Heart right ventricle (tissue), 16 donors: ENCODE results near the gene TMEM38A. TPM values are rescaled to one million over a fixed set of nuclear protein-coding genes. Genes with fewer than 3 reads are reported as not detected.
"Not testable (repeated sequence)": the region's sequence is repeated elsewhere in the genome, so short reads cannot be mapped to it uniquely, and the experiment has no call there.

Experiments used
- ATAC-seq, 8 donors: fragments of 200-7000 bp; cut with Tn5 transposase; one replicate each; pipeline ENCODE4 v1.9.1; 2020; ENCODE audit warnings: mild to moderate bottlenecking in 8 of 8, moderate library complexity in 8 of 8, moderate number of reproducible peaks in 1 of 8
- DNase-seq, 2 donors: peaks; one replicate each; pipeline ENCODE4 v3.0.0-alpha.2; 2020
- H3K27ac ChIP-seq, 10 donors: fragments of 200-600 bp; sonication (generic) in 2 of 10; one replicate each; pipeline versions ENCODE4 v1.5.0 to v1.8.0; 2020 to 2022; ENCODE audit warnings: mild to moderate bottlenecking in 3 of 10
- H3K27me3 ChIP-seq, 7 donors: fragments of 200-600 bp; one replicate each; pipeline ENCODE4 v1.8.0; 2021 to 2022; ENCODE audit warnings: mild to moderate bottlenecking in 2 of 7
- H3K36me3 ChIP-seq, 9 donors: fragments of 200-600 bp; sonication (generic) in 1 of 9; one replicate each; pipeline versions ENCODE4 v1.5.0 to v1.8.0; 2020 to 2022; ENCODE audit warnings: mild to moderate bottlenecking in 2 of 9
- H3K4me1 ChIP-seq, 9 donors: fragments of 200-600 bp; sonication (generic) in 1 of 9; one replicate each; pipeline versions ENCODE4 v1.5.0 to v1.8.0; 2020 to 2022; ENCODE audit warnings: mild to moderate bottlenecking in 4 of 9
- H3K4me3 ChIP-seq, 10 donors: fragments of 200-600 bp; sonication (generic) in 2 of 10; one replicate each; pipeline versions ENCODE4 v1.5.0 to v1.8.0; 2020 to 2022; ENCODE audit warnings: mild to moderate bottlenecking in 7 of 10, moderate library complexity in 2 of 10
- H3K9me3 ChIP-seq, 11 donors: fragments of 200-600 bp in 10 of 11; sonication (generic) in 2 of 11; one replicate each; pipeline versions ENCODE4 v1.5.0 to v1.8.0; 2013 to 2022; ENCODE audit warnings: mild to moderate bottlenecking in 2 of 11, control low read depth in 1 of 11, moderate library complexity in 1 of 11
- WGBS, 2 donors: extraction: QIAGEN DNeasy Blood & Tissue Kit; methylation state at CpG; one replicate each; pipeline ENCODE4 v1.1.7; 2013; ENCODE audit warnings: inconsistent platforms in 1 of 2; 5-methylcytosine and 5-hydroxymethylcytosine counted together
- intact Hi-C, 10 donors: fragments of 100-400 bp; cut with DNase I; formaldehyde crosslinking; loops; one replicate each; pipeline versions ENCODE4 v1.11.1 to v1.14.2; 2022
- polyA plus RNA-seq, 2 donors: library from polyadenylated mRNA; stranded (reverse); fragments of 200-250 nt; gene quantifications; one replicate each; pipeline ENCODE4 v1.2.3, GENCODE V29; 2013
- total RNA-seq, 10 donors: library from RNA; stranded (reverse); fragmentation: NEBNext Ultra II Directional in 3 of 10; extraction: Animal tissue kit (Norgen Biotek cat#: 25700) in 3 of 10; gene quantifications; one replicate each; pipeline versions ENCODE4 v1.2.1 to v1.2.4, GENCODE V29; 2021 to 2023
- TF ChIP-seq, protein P1 (sequence below), 9 donors: fragments of 200-600 bp; sonication (generic) in 2 of 9; IDR thresholded peaks; one replicate each; pipeline versions ENCODE4 v1.5.0 to v1.8.0; 2021 to 2022; ENCODE audit warnings: antibody characterized with exemption in 9 of 9, mild to moderate bottlenecking in 5 of 9, moderate library complexity in 1 of 9
- donor health status: Arrhythmogenic right ventricular cardiomyopathy.
- donor health status: ischemic (EF 13 %, LVEDD 7.1; RV severe dilation, severe dysfunction).
- donor health status: healthy with polysubstance abuse.
- donor health status: DM: no; HTN: yes; CAD: no.
- donor health status: DM: no; HTN: no; CAD: no.
- donor health status: ischemic (EF 25% LVEDD 6.9; RV normal size, moderate dysfunction).
- donor health status: ischemic (EF 25% LVEDD 5.7; RV mildly dilated, moderate dysfunction).
- donor health status: healthy.
- donor health status: DM: yes; HTN: yes; CAD: no.
- donor health status: Ischemic cardiomyopathy.
- donor health status: ischemic (EF 35%, LVEDD 5.7; RV mildly dilated, moderate dysfunction).
- donor health status: nonischemic (EF 11% LVEDD 7.7; RV severe dilation, severe dysfunction).
- donor health status: DM: yes; HTN: yes; CAD: no.
- donor health status: PGD.
- donor health status: ischemic (EF 29% LVEDD 5.4; RV normal size, mild dysfunction).
- donor health status: nonischemic (EF 23%, LVEDD 6.1; RV moderate dilation, normal function).

The TMEM38A gene
- total and polyA plus RNA-seq, 12 donors = 17.2 to 41.4 (median 29.6) TPM

- 82 to 83% methylated on average over 11 of the region's 11 CpGs for WGBS, 2 donors
- no peak for ATAC-seq
These were observed 66.0 kb downstream of the TMEM38A start for GRCh38 chr19:16726916-16727315.

DNA sequence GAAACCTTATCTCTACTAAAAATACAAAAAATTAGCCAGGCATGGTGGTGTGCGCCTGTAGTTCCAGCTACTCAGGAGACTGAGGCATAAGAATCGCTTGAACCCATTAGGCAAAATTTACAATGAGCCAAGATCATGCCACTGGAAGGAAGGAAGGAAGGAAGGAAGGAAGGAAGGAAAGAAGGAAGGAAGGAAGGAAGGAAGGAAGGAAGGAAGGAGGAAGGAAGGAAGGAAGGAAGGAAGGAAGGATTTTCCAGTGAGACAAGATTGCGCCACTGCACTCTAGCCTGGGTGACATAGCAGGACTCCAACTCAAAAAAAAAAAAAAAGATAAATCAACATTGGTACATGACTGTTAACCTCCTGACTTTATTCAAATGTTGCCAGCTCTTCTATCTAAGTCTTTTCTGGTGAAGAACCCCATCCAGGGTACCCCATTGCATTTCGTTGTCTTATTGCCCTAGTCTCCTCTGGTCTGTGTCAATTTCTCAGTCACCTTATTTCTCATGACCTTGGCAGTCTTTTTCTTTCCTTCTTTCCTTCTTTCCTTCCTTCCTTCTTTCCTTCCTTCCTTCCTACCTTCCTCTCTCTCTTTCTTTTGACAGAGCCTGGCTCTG is 74.8 kb downstream of the TMEM38A start:
- intact Hi-C loops, H3K4me3 ChIP-seq, H3K27ac ChIP-seq, DNase-seq, ATAC-seq, H3K36me3 ChIP-seq, H3K4me1 ChIP-seq, H3K9me3 ChIP-seq, H3K27me3 ChIP-seq: not testable (repeated sequence)
- 82% methylated on average over 4 of the region's 4 CpGs for WGBS, 2 donors

More at GRCh38 chr19:16726916-16727315, 66.0 kb downstream of the TMEM38A start:
- no peak for DNase-seq
- Histone ChIP-seq H3K4me3 (no peak overlapping the region), H3K9me3 (peaks cover 0 to 5% (median 0%) of the 10 kb centered on the region in 11 donors), H3K4me1 (no peaks in the 10 kb centered on the region), H3K36me3 (no peaks in the 10 kb centered on the region), H3K27ac (no peak overlapping the region), H3K27me3 (no peaks in the 10 kb centered on the region)
- intact Hi-C loops = no loop called here
- TF ChIP-seq, protein P1, sequence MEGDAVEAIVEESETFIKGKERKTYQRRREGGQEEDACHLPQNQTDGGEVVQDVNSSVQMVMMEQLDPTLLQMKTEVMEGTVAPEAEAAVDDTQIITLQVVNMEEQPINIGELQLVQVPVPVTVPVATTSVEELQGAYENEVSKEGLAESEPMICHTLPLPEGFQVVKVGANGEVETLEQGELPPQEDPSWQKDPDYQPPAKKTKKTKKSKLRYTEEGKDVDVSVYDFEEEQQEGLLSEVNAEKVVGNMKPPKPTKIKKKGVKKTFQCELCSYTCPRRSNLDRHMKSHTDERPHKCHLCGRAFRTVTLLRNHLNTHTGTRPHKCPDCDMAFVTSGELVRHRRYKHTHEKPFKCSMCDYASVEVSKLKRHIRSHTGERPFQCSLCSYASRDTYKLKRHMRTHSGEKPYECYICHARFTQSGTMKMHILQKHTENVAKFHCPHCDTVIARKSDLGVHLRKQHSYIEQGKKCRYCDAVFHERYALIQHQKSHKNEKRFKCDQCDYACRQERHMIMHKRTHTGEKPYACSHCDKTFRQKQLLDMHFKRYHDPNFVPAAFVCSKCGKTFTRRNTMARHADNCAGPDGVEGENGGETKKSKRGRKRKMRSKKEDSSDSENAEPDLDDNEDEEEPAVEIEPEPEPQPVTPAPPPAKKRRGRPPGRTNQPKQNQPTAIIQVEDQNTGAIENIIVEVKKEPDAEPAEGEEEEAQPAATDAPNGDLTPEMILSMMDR (IDR thresholded peaks at IDR 0.05) = no peak

GRCh38 chr19:16736709-16737108 is 75.8 kb downstream of the TMEM38A start:
- H3K9me3 ChIP-seq = peaks cover 0 to 6% (median 0%) of the 10 kb centered on the region in 11 donors
- DNase-seq (no peak), ATAC-seq (no peak)
- no peak overlapping the region for H3K27ac ChIP-seq
- WGBS, 2 donors = 69 to 73% methylated on average over 3 of the region's 3 CpGs
- no peaks in the 10 kb centered on the region for H3K36me3 ChIP-seq
- TF ChIP-seq, protein P1 (IDR thresholded peaks at IDR 0.05) = no peak
- H3K27me3 ChIP-seq = no peaks in the 10 kb centered on the region
- peaks cover 0 to 6% (median 0%) of the 10 kb centered on the region in 9 donors for H3K4me1 ChIP-seq
- intact Hi-C loops = no loop called here
- H3K4me3 ChIP-seq = no peak overlapping the region

DNA sequence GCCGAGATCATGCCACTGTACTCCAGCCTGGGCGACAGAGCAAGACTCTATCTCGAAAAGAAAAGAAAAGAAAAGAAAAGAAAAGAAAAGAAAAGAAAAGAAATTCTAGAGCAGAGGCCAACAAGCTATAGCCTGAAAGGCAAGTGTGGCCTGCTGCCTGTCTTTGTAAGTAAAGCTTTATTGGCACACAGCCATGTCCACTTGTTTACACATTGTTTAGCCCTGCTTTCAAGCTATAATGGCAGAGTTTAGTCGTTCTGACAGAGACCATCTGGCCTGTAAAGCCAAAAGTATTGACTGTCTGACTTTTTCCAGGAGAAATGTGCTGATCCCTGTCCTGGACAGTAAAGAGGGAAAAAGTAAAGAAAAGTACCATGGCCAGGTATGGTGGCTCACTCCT is 77.0 kb downstream of the TMEM38A start:
- no peaks in the 10 kb centered on the region for H3K27me3 ChIP-seq
- 64 to 68% methylated on average over 4 of the region's 4 CpGs for WGBS, 2 donors
- DNase-seq (no peak), ATAC-seq (no peak)
- H3K4me1 ChIP-seq = peaks cover 0 to 6% (median 0%) of the 10 kb centered on the region in 9 donors
- H3K9me3 ChIP-seq = peaks cover 0 to 6% (median 0%) of the 10 kb centered on the region in 11 donors
- TF ChIP-seq, protein P1 (IDR thresholded peaks at IDR 0.05) = no peak
- H3K4me3 ChIP-seq = no peak overlapping the region
- H3K27ac ChIP-seq = no peak overlapping the region
- intact Hi-C loops = no loop called here
- no peaks in the 10 kb centered on the region for H3K36me3 ChIP-seq

DNA sequence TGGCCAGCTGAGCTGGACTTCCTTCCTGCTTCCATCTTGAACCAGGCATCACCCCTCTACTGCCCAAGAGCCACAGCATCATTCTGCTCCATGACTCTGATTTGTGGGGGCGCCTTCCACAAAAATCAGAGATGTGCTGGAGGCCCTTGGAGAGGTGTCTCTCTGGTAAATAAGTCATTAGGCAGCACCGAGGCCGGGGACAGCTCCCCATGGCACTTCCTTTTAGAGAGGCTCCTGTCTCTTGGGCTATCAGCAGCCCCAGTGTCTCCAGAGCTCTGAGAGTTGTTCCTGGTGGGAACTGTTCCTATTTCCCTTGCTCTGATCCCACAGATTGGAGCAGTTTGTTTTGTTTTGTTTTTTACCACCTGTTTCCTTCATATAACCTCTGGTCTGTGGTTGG is 78.6 kb downstream of the TMEM38A start:
- Histone ChIP-seq H3K36me3 (no peaks in the 10 kb centered on the region), H3K4me3 (no peak overlapping the region), H3K27ac (no peak overlapping the region), H3K27me3 (no peaks in the 10 kb centered on the region), H3K4me1 (no peaks in the 10 kb centered on the region), H3K9me3 (peaks cover 0 to 6% (median 0%) of the 10 kb centered on the region in 11 donors)
- TF ChIP-seq, protein P1 (IDR thresholded peaks at IDR 0.05) = no peak
- DNase-seq (no peak), ATAC-seq (no peak)
- intact Hi-C loops = no loop called here
- 21 to 27% methylated on average over 3 of the region's 3 CpGs for WGBS, 2 donors
